Astrocyte (in vitro differentiated cells and primary cell): ENCODE data around the gene ADCY5. TPM values are rescaled to one million over a fixed set of nuclear protein-coding genes. Genes with fewer than 3 reads are reported as not detected.

Source experiments
- DNase-seq: peaks from one replicate; pipeline ENCODE4 v3.0.0-alpha.2; 2010; ENCODE audit warnings: low read depth
- FAIRE-seq: peaks from 2 replicates; lab custom pipeline; 2011; peaks lifted over from hg19 to GRCh38; lab: Jason Lieb, UNC
- H2AFZ ChIP-seq: 2 replicates; pipeline ENCODE4 v1.6.0; 2012; ENCODE audit warnings: low read depth, low read length, inconsistent platforms
- H3K27ac ChIP-seq: 2 replicates; pipeline ENCODE4 v1.5.1; 2011; ENCODE audit warnings: low read depth, low read length, inconsistent platforms
- H3K27me3 ChIP-seq: 2 replicates; pipeline ENCODE4 v1.6.0; 2011; ENCODE audit warnings: low read length, inconsistent platforms; ENCODE audit not compliant: insufficient read depth
- H3K36me3 ChIP-seq: 2 replicates; pipeline ENCODE4 v1.5.1; 2011; ENCODE audit warnings: low read length, inconsistent platforms; ENCODE audit not compliant: insufficient read depth
- H3K4me1 ChIP-seq: 2 replicates; pipeline ENCODE4 v1.5.1; 2011; ENCODE audit warnings: low read length, inconsistent platforms; ENCODE audit not compliant: insufficient read depth
- H3K4me2 ChIP-seq: 2 replicates; pipeline ENCODE4 v1.6.0; 2012; ENCODE audit warnings: low read length, inconsistent platforms
- H3K4me3 ChIP-seq: 2 replicates; pipeline ENCODE4 v1.5.1; 2011; ENCODE audit warnings: low read depth, mild to moderate bottlenecking, low read length, inconsistent platforms; ENCODE audit not compliant: insufficient read depth
- H3K79me2 ChIP-seq: 2 replicates; pipeline ENCODE4 v1.6.0; 2012; ENCODE audit warnings: mild to moderate bottlenecking, low read length, inconsistent platforms; ENCODE audit not compliant: insufficient read depth
- H3K9ac ChIP-seq: 2 replicates; pipeline ENCODE4 v1.6.0; 2012; ENCODE audit warnings: mild to moderate bottlenecking, low read length, inconsistent platforms
- H3K9me3 ChIP-seq: 2 replicates; pipeline ENCODE4 v1.5.1; 2012; ENCODE audit warnings: low read depth, mild to moderate bottlenecking, low read length, inconsistent platforms; ENCODE audit not compliant: insufficient read depth
- H4K20me1 ChIP-seq: 2 replicates; pipeline ENCODE4 v1.6.0; 2012; ENCODE audit warnings: low read length, inconsistent platforms; ENCODE audit not compliant: insufficient read depth
- H3K27ac Mint-ChIP-seq: one replicate; pipeline ENCODE4 v1.8.0; 2021; ENCODE audit warnings: mild to moderate bottlenecking, mixed read lengths; ENCODE audit not compliant: unreplicated experiment
- H3K27me3 Mint-ChIP-seq: one replicate; pipeline ENCODE4 v1.8.0; 2021; ENCODE audit warnings: low read depth, mixed read lengths; ENCODE audit not compliant: unreplicated experiment
- H3K36me3 Mint-ChIP-seq: one replicate; pipeline ENCODE4 v1.8.0; 2021; ENCODE audit warnings: low read depth, mixed read lengths; ENCODE audit not compliant: unreplicated experiment
- H3K4me1 Mint-ChIP-seq: one replicate; pipeline ENCODE4 v1.8.0; 2021; ENCODE audit warnings: low read depth, mixed read lengths; ENCODE audit not compliant: unreplicated experiment
- H3K4me3 Mint-ChIP-seq: one replicate; pipeline ENCODE4 v1.8.0; 2021; ENCODE audit warnings: mild to moderate bottlenecking, moderate library complexity, mixed read lengths; ENCODE audit not compliant: unreplicated experiment
- H3K9me3 Mint-ChIP-seq: one replicate; pipeline ENCODE4 v1.8.0; 2021; ENCODE audit warnings: mild to moderate bottlenecking, mixed read lengths; ENCODE audit not compliant: unreplicated experiment
- EZH2 ChIP-seq: IDR thresholded peaks from 2 replicates; pipeline ENCODE4 v1.6.1; 2012; ENCODE audit warnings: mild to moderate bottlenecking, low read length, inconsistent platforms; ENCODE audit not compliant: insufficient read depth
- total RNA-seq: library from RNA; stranded (reverse); gene quantifications from 2 replicates; pipeline ENCODE4 v1.2.1, GENCODE V29; 2021
- TF ChIP-seq, protein P1 (sequence below): IDR thresholded peaks from 2 replicates; pipeline ENCODE4 v1.5.1; 2011; ENCODE audit warnings: low read depth, mild to moderate bottlenecking, inconsistent platforms, low read length, moderate library complexity; ENCODE audit not compliant: insufficient read depth

The ADCY5 gene
- total RNA-seq, 1 donor from 2014 or later = 1.2 TPM

DNA sequence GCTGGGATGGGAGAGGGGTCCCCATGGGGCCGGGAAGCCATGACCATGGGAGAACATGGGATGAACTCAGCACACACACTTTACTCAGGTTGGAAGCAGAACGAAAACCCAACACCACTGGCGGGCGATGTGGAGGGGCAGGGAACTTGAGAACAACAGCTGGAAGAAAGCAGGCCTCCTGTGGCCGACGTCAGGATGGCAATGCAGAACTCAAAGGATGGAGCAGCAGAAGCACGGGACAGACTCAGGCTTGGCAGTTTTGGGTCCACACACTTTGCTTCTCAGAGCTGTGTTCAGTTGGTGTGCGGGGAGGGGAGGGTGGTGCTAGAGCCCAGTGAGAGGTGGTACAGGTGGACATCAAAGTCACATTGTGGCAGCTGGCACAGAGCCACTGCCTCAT, 166.4 kb downstream of the ADCY5 start:
- Histone ChIP-seq H3K79me2 (no peaks in the 10 kb centered on the region), H3K9ac (no peak overlapping the region), H3K27ac (no peak overlapping the region), H3K4me1 (no peaks in the 10 kb centered on the region), H4K20me1 (peaks cover 6% of the 10 kb centered on the region), H3K4me2 (no peak overlapping the region), H3K36me3 (no peaks in the 10 kb centered on the region), H3K9me3 (no peaks in the 10 kb centered on the region), H2AFZ (no peak overlapping the region), H3K27me3 (no peaks in the 10 kb centered on the region), H3K4me3 (no peak overlapping the region)
- no peaks in the 10 kb centered on the region for H3K4me1 Mint-ChIP-seq
- H3K9me3 Mint-ChIP-seq = no peaks in the 10 kb centered on the region
- H3K27ac Mint-ChIP-seq = no peak overlapping the region
- peaks cover 15% of the 10 kb centered on the region for H3K36me3 Mint-ChIP-seq
- no peak for TF ChIP-seq EZH2
- TF ChIP-seq, protein P1, sequence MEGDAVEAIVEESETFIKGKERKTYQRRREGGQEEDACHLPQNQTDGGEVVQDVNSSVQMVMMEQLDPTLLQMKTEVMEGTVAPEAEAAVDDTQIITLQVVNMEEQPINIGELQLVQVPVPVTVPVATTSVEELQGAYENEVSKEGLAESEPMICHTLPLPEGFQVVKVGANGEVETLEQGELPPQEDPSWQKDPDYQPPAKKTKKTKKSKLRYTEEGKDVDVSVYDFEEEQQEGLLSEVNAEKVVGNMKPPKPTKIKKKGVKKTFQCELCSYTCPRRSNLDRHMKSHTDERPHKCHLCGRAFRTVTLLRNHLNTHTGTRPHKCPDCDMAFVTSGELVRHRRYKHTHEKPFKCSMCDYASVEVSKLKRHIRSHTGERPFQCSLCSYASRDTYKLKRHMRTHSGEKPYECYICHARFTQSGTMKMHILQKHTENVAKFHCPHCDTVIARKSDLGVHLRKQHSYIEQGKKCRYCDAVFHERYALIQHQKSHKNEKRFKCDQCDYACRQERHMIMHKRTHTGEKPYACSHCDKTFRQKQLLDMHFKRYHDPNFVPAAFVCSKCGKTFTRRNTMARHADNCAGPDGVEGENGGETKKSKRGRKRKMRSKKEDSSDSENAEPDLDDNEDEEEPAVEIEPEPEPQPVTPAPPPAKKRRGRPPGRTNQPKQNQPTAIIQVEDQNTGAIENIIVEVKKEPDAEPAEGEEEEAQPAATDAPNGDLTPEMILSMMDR = no peak
- H3K4me3 Mint-ChIP-seq = no peak overlapping the region
- DNase-seq (no peak), FAIRE-seq (no peak)
- H3K27me3 Mint-ChIP-seq = peaks cover 28% of the 10 kb centered on the region

DNA sequence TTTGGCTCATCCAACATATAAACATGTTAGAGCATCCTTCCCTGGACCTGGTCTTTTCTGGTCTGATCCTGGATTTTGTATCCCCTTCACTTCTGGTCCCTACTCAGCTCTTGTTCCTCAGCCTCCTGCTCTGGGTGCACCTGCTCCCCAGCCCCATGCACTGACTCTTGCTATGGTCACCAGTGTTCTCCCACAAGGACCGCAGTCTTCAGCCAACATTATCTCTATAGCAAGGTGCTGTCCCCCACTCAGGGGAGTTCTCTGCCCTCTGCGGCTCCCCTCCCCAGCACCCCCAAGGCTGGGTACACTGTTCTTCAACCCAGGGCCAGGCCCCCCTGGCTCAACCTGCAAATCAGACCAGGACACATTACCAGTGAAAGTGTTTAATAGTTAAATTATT, 167.0 kb downstream of the ADCY5 start:
- no peak overlapping the region for H3K27ac ChIP-seq
- H3K79me2 ChIP-seq = no peaks in the 10 kb centered on the region
- TF ChIP-seq, protein P1 = no peak
- TF ChIP-seq EZH2 = no peak
- Mint-ChIP-seq H3K27me3 (peaks cover 24% of the 10 kb centered on the region), H3K27ac (no peak overlapping the region), H3K36me3 (peaks cover 13% of the 10 kb centered on the region), H3K4me1 (peaks cover 2% of the 10 kb centered on the region), H3K4me3 (no peak overlapping the region), H3K9me3 (no peaks in the 10 kb centered on the region)
- H3K36me3 ChIP-seq = no peaks in the 10 kb centered on the region
- H3K4me1 ChIP-seq = no peaks in the 10 kb centered on the region
- no peak for FAIRE-seq
- H3K4me3 ChIP-seq = no peak overlapping the region
- no peaks in the 10 kb centered on the region for H3K9me3 ChIP-seq
- H2AFZ ChIP-seq = no peak overlapping the region
- H4K20me1 ChIP-seq = peaks cover 6% of the 10 kb centered on the region
- no peak for DNase-seq
- no peak overlapping the region for H3K4me2 ChIP-seq
- H3K27me3 ChIP-seq = no peaks in the 10 kb centered on the region
- H3K9ac ChIP-seq = no peak overlapping the region

DNA sequence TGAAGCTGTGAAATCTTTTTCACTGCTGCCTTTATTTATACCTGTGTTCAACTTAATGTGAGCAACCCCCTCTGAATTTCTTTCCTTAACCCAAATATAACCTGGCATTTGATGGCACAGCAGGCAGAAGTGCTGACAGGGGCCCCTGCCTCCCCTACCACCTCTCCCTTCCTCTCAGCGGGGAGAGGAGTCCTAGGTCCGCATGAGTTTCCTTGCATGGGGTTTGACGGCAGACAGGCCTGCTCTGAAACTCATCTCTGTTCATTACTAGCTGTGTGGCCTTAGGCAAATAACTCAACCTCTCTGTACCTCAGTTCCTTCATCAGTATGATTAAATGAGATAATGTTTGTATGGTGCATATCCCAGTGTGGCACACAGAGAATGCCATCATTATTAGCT, 167.5 kb downstream of the ADCY5 start:
- peaks cover 23% of the 10 kb centered on the region for H3K27me3 Mint-ChIP-seq
- Histone ChIP-seq H3K4me1 (no peaks in the 10 kb centered on the region), H3K27me3 (no peaks in the 10 kb centered on the region), H3K4me3 (no peak overlapping the region), H3K9ac (no peak overlapping the region), H3K4me2 (no peak overlapping the region), H3K79me2 (no peaks in the 10 kb centered on the region), H2AFZ (no peak overlapping the region), H3K9me3 (no peaks in the 10 kb centered on the region), H3K36me3 (no peaks in the 10 kb centered on the region), H3K27ac (no peak overlapping the region), H4K20me1 (peaks cover 6% of the 10 kb centered on the region)
- TF ChIP-seq, protein P1 = no peak
- no peak for TF ChIP-seq EZH2
- DNase-seq (no peak), FAIRE-seq (no peak)
- H3K27ac Mint-ChIP-seq = no peak overlapping the region
- peaks cover 11% of the 10 kb centered on the region for H3K36me3 Mint-ChIP-seq
- H3K4me3 Mint-ChIP-seq = no peak overlapping the region
- H3K4me1 Mint-ChIP-seq = peaks cover 2% of the 10 kb centered on the region
- H3K9me3 Mint-ChIP-seq = no peaks in the 10 kb centered on the region
